Activated naive CD8-positive, alpha-beta T cell treated with anti-CD3 and anti-CD28 coated beads for 36 hours (primary cell): ENCODE measurements around the gene CCDC40. TPM values are rescaled to one million over a fixed set of nuclear protein-coding genes. Genes with fewer than 3 reads are reported as not detected.
A peak's percentile ranks its signal among the peaks of the same experiment; 100 is the strongest.

Experiments
- DNase-seq: peaks from one replicate; pipeline ENCODE4 v3.0.0; 2021
- H3K27ac Mint-ChIP-seq: one replicate; pipeline ENCODE4 v1.8.0; 2022; ENCODE audit warnings: mild to moderate bottlenecking, moderate library complexity, mixed read lengths
- H3K27me3 Mint-ChIP-seq: one replicate; pipeline ENCODE4 v1.8.0; 2022; ENCODE audit warnings: mild to moderate bottlenecking, mixed read lengths
- H3K36me3 Mint-ChIP-seq: one replicate; pipeline ENCODE4 v1.8.0; 2021; ENCODE audit warnings: mild to moderate bottlenecking, mixed read lengths
- H3K4me1 Mint-ChIP-seq: one replicate; pipeline ENCODE4 v1.8.0; 2021; ENCODE audit warnings: mixed read lengths
- H3K4me3 Mint-ChIP-seq: one replicate; pipeline ENCODE4 v1.8.0; 2022; ENCODE audit warnings: mild to moderate bottlenecking, moderate library complexity, mixed read lengths
- H3K9me3 Mint-ChIP-seq: one replicate; pipeline ENCODE4 v1.8.0; 2022; ENCODE audit warnings: mixed read lengths
- total RNA-seq, 2 experiments: library from RNA; stranded (reverse); gene quantifications; one replicate each; pipeline ENCODE4 v1.2.3, GENCODE V29; 2021

CCDC40 gene, protein sequence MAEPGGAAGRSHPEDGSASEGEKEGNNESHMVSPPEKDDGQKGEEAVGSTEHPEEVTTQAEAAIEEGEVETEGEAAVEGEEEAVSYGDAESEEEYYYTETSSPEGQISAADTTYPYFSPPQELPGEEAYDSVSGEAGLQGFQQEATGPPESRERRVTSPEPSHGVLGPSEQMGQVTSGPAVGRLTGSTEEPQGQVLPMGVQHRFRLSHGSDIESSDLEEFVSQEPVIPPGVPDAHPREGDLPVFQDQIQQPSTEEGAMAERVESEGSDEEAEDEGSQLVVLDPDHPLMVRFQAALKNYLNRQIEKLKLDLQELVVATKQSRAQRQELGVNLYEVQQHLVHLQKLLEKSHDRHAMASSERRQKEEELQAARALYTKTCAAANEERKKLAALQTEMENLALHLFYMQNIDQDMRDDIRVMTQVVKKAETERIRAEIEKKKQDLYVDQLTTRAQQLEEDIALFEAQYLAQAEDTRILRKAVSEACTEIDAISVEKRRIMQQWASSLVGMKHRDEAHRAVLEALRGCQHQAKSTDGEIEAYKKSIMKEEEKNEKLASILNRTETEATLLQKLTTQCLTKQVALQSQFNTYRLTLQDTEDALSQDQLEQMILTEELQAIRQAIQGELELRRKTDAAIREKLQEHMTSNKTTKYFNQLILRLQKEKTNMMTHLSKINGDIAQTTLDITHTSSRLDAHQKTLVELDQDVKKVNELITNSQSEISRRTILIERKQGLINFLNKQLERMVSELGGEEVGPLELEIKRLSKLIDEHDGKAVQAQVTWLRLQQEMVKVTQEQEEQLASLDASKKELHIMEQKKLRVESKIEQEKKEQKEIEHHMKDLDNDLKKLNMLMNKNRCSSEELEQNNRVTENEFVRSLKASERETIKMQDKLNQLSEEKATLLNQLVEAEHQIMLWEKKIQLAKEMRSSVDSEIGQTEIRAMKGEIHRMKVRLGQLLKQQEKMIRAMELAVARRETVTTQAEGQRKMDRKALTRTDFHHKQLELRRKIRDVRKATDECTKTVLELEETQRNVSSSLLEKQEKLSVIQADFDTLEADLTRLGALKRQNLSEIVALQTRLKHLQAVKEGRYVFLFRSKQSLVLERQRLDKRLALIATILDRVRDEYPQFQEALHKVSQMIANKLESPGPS
- 1 to 10 TPM; 1.2 to 1.3 TPM for total RNA-seq

DNA sequence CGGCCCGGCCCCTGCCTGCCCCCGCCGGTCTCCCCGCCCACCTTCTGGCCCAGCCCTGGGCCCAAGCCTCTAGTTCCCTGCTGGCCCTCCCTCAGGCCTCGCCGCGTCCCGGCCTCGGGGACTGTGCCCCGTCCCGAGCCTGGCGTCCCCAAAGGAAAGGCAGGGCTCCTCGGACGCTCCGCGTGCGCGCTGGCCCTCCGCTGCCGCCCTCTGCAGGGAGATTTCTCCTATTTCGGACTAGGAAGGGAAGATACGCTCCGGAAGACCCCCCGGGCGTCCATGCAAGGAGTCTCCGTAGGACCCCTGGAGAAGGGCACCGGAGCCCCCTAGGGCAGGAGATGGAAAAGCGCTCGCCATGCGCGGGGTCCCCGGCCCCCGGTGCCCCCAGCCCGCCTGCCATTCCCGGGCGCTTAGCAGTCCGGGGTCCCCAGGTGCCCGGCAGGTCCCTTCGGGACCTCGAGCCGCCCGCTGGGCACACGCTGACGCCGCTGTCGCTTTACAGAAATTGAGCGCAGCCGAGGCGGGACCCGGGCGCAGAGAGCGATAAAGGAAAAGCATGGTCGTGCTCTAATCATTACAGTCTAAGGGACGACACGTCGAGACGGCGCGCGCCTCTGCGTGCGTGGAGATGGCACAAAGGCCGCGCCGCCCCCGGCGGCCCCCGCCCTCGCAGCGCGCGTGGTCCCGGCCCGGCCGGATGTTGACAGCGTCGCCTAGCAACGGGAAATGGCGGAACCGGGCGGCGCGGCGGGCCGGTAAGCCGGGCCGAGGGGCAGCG lies at the start of gene CCDC40:
TSS of gene CCDC40 (plus strand) at position 706 of the 778 bp plus-strand sequence. CDS start at position 727, 21 bp downstream.
- DNase-seq, result peak; percentile 84
- Mint-ChIP-seq H3K27ac (peak within 1 kb of the TSS; percentile 81), H3K27me3 (peaks cover 8% of the 10 kb centered on the region), H3K36me3 (no peaks in the 10 kb centered on the region), H3K4me1 (peaks cover 14% of the 10 kb centered on the region), H3K4me3 (peak within 1 kb of the TSS; percentile 97), H3K9me3 (no peaks in the 10 kb centered on the region)

DNA sequence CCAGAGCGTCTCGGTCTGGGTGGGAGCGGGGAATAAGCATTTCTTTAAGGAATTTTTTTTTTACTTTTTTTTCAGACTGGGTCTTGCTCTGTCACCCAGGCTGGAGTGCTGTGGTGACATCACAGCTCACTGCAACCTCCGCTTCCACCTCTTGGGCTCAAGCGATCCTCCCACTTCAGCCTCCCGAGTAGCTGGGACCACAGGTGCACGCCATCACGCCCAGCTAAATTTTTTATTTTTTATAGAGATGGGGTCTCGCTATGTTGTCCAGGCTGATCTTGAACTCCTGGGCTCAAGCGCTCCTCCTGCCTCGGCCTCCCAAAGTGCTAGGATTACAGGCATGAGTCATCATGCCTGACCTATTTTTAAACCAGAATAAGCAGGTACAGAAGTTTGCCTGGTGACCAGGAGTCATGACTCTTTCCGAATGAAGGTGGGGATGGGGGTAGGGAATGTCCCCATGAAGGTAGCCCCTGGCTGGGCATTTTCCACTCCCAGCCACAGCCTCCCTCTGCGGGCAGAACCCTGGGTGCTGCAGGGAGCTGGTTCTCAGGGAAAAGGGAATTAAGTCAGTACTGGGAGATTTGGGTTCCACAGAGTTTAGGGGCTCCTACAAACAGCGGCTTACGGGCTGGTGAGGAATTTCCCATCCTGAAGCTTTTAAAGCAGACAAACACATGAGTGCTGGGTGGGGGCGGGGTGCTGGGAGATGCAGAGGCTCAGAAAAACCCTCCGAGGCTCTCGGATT lies 49.1 kb upstream of the CCDC40 start:
- no peak overlapping the region for H3K27ac Mint-ChIP-seq

DNA sequence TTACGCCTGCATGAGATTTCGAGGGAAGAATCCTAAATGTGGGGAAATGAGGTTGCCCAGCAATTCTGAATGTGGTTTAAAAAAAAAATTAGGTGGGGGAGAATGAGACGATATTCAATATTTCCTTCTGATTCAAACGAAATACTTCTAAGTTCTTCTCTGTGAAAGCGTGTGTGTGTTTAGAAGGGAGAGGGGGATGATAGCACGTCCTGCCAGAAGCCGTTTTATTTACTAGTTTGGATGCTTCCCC lies 48.6 kb upstream of the CCDC40 start:
- peaks cover 19% of the 10 kb centered on the region for H3K4me1 Mint-ChIP-seq
- H3K9me3 Mint-ChIP-seq, result no peaks in the 10 kb centered on the region
- H3K36me3 Mint-ChIP-seq, result peaks cover 4% of the 10 kb centered on the region
- no peak overlapping the region for H3K4me3 Mint-ChIP-seq
- H3K27me3 Mint-ChIP-seq, result no peaks in the 10 kb centered on the region
- DNase-seq, result no peak
- no peak overlapping the region for H3K27ac Mint-ChIP-seq

More for the DNA sequence above, 49.1 kb upstream of the CCDC40 start:
- no peak for DNase-seq
- Mint-ChIP-seq H3K36me3 (peaks cover 1% of the 10 kb centered on the region), H3K27me3 (no peaks in the 10 kb centered on the region), H3K4me1 (peaks cover 14% of the 10 kb centered on the region), H3K9me3 (no peaks in the 10 kb centered on the region), H3K4me3 (no peak overlapping the region)

DNA sequence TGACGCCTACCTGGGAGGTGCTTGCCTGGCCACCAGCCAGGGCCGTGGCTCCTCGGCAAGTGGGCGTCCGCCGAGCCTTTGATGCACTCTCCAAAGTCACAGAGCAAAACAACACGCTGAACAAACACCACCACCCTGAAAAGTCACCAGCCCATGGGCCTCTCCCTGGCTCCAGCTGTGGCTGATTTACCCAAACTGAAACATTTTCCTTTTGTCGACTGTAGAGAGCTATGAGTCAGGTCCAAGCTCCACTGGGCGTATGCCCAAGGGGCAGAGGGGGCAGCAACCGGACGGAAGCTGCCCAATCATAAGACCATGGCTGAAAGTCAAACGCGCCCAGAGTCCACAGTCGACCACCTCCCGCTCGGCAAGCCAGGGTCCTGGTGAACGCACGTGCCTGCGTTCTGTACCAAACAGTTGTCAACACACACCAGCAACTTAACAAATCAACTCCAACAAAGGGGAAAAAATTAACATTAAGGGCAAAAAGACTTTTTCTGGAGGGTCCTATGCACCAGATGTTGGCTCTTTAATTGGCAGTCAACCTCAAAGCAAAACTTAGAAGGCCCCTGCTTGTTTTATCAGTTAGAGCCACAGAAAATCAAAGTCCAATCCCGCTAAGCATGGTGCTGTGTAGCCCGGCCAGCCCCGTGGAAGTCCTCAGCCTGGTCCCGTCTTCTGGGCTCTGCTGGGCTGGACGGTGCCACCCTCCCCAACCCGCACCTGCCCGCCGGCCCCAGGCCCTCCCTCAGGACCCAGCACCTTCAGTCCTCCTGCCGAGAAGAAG lies 48.1 kb upstream of the CCDC40 start:
- Mint-ChIP-seq H3K36me3 (peaks cover 4% of the 10 kb centered on the region), H3K4me1 (peaks cover 25% of the 10 kb centered on the region), H3K27ac (no peak overlapping the region), H3K27me3 (no peaks in the 10 kb centered on the region), H3K4me3 (no peak overlapping the region), H3K9me3 (no peaks in the 10 kb centered on the region)
- peak; percentile 34 for DNase-seq

DNA sequence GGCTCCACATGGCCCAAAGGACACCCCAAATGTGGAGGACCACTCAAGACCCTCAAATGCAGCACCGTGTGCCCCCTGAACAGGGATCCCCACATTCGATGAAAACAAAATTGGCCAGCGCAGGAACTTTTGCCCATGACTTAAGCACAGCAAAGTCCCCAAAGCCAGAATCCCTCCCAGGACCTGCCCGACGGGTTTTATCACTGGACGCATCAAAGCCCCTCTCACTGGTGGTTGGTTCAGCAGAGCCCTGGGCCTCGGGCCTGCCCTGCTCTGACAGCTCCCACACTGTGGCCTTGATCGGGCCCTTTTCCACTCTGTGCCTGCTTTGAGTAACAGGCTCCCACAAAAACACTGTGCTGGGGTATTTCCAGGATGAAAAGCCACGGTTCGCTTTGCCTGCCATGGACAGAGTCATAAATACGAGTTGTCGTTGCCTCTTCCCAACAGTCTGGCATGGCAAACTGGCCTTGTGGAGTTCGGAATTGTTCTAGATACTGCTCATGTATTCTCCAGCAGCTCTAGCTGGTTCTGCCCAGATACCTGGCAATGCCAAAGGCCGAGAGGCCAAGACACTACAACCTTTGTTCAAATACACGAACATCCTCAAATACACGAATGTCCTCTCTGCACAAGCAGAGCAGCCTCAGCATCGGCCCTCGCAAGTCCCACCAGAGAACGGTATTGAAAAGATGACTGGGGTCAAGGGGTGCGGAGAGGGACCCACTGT lies 47.2 kb upstream of the CCDC40 start:
- Mint-ChIP-seq H3K9me3 (no peaks in the 10 kb centered on the region), H3K4me3 (no peak overlapping the region), H3K27me3 (no peaks in the 10 kb centered on the region), H3K36me3 (peaks cover 4% of the 10 kb centered on the region), H3K4me1 (peaks cover 31% of the 10 kb centered on the region), H3K27ac (no peak overlapping the region)
- no peak for DNase-seq

DNA sequence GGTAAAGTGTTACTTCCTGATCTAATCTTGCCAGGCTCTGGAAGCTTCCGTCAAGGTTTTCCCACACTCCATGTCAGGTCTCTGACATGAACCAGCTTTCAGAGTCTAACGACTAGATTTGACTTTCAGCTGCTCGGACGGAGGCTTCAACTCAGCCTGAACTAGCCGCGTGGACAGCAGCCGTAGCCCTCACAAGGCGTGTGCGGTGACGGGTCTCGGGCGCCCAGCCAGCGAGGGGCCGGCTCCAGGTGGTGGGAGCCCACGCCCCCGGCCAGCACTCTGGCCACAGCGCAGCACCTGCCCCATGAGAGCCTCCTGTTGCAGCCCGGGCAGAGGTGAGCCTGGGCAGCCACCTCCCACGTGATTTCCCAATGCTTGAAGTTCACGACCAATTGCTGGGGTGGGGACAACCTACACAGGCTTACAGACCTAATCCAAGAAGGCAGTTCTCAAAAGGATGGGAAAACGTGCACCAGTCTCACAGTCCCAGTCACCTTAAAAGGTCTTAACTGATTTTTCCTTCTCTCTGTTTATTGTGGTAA lies 46.3 kb upstream of the CCDC40 start:
- Mint-ChIP-seq H3K4me3 (no peak overlapping the region), H3K27ac (no peak overlapping the region), H3K9me3 (no peaks in the 10 kb centered on the region), H3K27me3 (no peaks in the 10 kb centered on the region), H3K4me1 (peaks cover 33% of the 10 kb centered on the region), H3K36me3 (peaks cover 6% of the 10 kb centered on the region)
- DNase-seq, result no peak

DNA sequence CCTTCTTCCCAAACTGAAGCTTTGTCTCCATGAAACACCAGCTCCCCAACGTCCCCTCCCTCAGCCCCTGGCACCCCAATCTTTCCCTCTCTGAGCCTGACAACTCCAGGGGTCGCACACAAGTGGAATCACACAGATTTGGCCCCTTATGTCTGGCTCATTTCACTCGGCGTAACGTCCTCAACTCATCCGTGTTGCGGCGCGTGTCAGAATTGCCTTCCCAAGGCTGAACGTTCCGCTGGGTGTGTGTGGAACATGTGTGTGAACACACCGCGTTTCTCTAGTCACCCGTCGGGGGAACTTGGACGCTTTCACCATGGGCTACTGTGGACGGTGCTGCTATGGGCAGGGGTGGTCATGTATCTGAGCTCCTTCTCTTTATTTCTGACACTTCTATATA lies 45.7 kb upstream of the CCDC40 start:
- Mint-ChIP-seq H3K27ac (no peak overlapping the region), H3K27me3 (no peaks in the 10 kb centered on the region), H3K4me1 (peaks cover 38% of the 10 kb centered on the region), H3K9me3 (no peaks in the 10 kb centered on the region), H3K4me3 (peak overlapping the region; percentile 29), H3K36me3 (peaks cover 6% of the 10 kb centered on the region)
- DNase-seq, result no peak

DNA sequence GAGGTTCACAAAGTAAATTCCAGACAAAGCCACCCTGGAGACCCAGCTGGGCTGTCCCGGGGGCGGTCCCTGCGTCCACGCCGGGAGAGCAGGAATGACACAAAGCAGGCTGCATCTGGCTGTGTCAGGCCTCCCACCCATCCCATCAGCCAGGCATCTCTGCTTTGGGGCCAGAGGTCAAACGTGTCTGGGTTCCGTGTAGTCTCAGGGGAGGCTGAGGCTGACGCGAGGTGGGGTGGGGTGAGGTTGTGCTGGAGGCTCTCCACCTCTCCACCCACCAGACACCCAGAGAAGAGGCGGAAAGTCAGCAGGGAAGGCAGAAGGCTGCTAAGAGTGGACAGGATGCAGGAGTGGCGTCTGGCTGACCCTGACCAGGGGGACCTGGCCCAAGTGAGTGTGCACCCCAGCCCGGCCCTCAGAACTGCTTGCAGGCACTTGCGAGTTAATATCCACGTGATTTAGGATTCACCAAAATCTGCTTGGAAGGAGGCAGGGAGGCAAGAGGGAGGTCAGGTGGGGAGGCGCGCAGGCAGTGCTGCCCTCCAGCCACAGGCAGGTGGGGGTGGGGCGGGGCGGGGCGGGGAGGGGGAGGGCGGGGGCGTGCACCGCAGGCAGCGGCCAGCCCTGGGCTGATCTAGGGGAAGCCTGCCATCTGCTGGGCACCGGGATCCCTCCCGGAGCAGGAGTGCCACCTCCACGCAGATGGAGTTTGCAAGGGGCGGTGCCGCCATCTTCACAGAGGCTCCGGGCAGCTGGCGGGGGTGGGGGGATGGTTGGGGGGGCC lies 45.1 kb upstream of the CCDC40 start:
- Mint-ChIP-seq H3K9me3 (no peaks in the 10 kb centered on the region), H3K36me3 (peaks cover 6% of the 10 kb centered on the region), H3K4me3 (peak overlapping the region; percentile 81), H3K27ac (no peak overlapping the region), H3K27me3 (no peaks in the 10 kb centered on the region), H3K4me1 (peaks cover 43% of the 10 kb centered on the region)
- peak; percentile 82 for DNase-seq

DNA sequence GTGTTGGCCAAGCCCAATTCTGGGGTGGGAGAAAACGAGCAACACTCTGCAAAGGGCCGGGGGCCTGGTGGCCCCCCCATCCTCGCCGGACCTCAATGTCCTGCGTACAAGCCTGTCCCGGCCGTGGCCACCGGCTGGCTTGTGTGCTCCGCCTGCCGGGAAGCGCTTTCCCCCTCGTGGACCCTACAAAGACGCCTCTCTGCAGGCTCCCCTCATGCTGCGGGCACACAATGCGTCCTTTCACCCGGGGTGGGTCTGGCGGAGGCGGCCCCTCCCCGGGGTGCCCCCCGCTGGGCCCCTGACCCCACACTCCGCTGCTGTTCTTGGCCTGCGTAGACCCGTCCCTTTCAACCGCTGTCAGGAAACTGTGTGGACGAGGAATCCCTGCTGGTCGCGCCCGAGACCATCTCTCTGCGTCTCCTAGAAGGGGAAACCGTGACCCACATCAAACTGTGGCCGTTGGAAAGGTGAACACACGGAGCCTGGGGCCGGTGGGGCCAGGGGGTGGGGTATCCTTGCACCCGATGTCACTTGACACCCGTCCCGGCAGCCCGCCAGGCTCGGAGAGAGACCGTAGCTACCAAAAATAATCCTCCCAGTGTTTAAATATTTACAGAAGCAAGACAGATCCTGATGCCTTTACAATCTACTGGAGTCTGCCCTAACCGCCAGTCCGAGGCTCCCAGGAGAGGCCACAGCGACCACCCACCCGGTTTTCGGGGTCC lies 44.4 kb upstream of the CCDC40 start:
- H3K4me1 Mint-ChIP-seq, result peaks cover 51% of the 10 kb centered on the region
- H3K27me3 Mint-ChIP-seq, result no peaks in the 10 kb centered on the region
- DNase-seq, result peak; percentile 27

DNA sequence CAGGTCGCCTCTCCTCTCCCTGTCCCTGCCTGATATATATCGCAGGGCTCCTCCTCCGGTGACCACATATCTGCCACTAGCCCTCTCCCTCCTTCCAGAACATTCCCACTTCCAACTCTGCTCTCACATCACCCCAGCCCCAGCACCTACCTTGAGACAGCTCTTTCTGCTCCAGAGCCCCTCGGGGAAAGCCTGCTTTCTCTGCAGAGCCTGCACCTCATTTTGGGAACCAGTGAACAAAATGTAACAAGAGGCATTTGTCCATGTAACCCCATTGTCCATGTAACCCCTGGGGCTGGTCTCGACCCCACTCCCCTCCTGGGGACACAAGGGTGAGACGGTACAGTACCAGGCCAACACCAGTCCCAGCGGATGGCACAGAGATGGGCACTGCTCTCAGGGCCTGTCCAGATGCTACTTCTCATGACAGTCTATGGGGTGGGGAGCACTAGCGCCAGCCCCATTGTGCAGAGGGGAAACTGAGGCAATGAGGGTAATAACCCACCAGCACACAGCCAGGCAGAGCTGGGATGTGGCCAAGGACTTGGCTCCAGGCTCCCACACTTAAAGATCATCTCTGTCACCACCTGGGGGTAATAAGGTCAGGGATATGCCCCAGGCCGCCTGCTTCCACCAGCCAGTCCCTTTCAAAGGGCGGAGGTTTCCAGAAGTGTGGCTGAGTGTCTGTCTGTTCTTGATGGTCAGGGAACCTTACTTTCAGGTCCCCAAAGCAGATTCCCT lies 43.6 kb upstream of the CCDC40 start:
- Mint-ChIP-seq H3K36me3 (peaks cover 6% of the 10 kb centered on the region), H3K9me3 (no peaks in the 10 kb centered on the region)

More for the DNA sequence above, 44.4 kb upstream of the CCDC40 start:
- peaks cover 6% of the 10 kb centered on the region for H3K36me3 Mint-ChIP-seq
- H3K4me3 Mint-ChIP-seq, result peak overlapping the region; percentile 81
- H3K9me3 Mint-ChIP-seq, result no peaks in the 10 kb centered on the region
- H3K27ac Mint-ChIP-seq, result peak overlapping the region; percentile 91

More for the DNA sequence above, 43.6 kb upstream of the CCDC40 start:
- peak; percentile 14 for DNase-seq
- no peaks in the 10 kb centered on the region for H3K27me3 Mint-ChIP-seq
- H3K4me1 Mint-ChIP-seq, result peaks cover 58% of the 10 kb centered on the region
- H3K27ac Mint-ChIP-seq, result peak overlapping the region; percentile 91
- peak overlapping the region; percentile 81 for H3K4me3 Mint-ChIP-seq
